Stimulated activated CD4-positive, alpha-beta T cell treated with anti-CD3 and anti-CD28 coated beads, Interleukin-4, amount 100 ng/mL, for 4 hours (primary cell): Measurements from ENCODE around the gene HASPIN.

Experiments
- DNase-seq, 2 experiments: peaks; one replicate each; pipeline ENCODE4 v3.0.0-alpha.2; 2020

The HASPIN gene

GRCh38 chr17:3723556-3724377 is at the start of gene HASPIN:
Gene HASPIN, plus strand, starts transcription at chr17:3723903. Its CDS starts 33 bp downstream, at chr17:3723936.
- DNase-seq: peak; percentile 89 to 94

DNA sequence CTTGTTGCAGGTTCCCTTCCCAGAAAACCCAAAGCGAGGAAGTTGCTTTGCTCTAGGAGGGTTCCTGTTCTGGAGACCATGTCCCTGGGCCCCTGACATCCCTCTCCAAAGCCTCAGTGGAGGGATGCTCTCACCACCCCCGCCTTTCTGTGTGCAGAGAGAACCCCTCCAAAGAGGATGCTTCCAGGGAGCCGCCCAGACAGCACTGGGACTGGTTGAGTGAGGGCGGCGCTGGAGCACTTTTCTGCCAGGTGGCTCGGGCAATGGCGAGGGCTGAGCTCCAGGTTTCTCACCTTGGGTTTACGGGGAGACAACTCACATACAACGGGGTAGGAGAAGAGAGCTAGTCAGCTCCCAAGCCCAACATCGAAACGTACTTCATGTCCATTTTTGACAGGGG is 47.8 kb upstream of the HASPIN start:
- no peak for DNase-seq

GRCh38 chr17:3678095-3678820 is 45.4 kb upstream of the HASPIN start:
- DNase-seq: no peak

DNA sequence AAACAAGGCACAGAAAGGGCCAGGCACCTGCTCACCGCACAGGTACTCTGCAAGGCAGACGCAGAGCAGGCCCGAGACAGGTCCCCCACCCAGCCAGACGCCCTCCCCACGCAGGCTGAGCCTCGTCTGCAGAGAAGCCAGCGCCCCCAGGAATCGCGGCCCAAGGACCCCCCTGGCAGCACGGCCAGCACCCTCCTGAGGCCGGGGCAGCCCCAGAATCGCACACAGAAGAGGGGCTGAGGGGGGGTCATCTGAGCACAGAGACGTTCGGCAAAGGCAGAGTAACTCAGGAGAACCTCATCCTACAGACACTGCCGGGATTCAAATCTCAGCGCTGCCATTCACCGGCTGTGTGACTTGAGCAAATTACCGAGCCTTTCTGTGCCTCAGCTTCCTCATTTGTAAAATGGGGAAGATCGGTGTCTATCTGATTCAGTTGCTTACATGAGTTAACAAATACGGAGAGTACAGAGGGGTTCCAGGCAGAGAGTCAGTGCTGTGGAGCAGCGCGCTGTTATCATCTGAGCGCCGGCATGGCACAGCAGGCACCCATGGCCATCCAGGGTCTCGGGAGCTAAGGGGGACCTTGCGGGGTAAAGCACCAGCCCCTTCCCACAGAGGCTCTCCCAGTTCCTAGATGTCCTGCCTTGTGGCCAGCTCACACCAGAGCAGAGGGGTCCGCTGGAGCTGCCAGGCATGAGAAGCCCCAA is 44.7 kb upstream of the HASPIN start:
- DNase-seq: no peak

- no peak for DNase-seq
Observed at GRCh38 chr17:3679531-3680126, 44.1 kb upstream of the HASPIN start.

GRCh38 chr17:3681057-3681456 is 42.6 kb upstream of the HASPIN start:
- DNase-seq: no peak

GRCh38 chr17:3681565-3681964 is 42.1 kb upstream of the HASPIN start:
- no peak for DNase-seq

GRCh38 chr17:3682033-3682432 is 41.7 kb upstream of the HASPIN start:
- no peak for DNase-seq

- peak; percentile 44 for DNase-seq
Observed at GRCh38 chr17:3683054-3683511, 40.6 kb upstream of the HASPIN start.

DNA sequence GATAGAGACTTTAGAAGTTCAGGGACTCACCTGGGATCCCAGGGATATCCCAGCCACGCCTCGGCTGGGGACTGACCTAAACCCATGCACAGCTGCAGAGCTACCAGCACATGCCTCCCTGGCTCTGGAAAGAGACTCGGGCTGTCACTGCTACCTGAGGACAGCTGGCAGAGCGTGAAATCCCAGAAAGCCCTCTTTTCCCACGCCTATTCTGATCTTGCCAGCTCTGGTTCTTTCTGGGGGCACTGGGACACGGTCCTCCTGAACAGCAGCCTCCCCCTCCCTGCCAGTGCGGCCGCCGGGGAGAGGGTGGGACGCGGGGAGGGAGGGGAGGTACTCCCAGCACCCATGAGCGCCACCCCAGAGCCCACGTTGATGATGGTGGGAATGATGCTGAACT is 38.5 kb upstream of the HASPIN start:
- DNase-seq: no peak

DNA sequence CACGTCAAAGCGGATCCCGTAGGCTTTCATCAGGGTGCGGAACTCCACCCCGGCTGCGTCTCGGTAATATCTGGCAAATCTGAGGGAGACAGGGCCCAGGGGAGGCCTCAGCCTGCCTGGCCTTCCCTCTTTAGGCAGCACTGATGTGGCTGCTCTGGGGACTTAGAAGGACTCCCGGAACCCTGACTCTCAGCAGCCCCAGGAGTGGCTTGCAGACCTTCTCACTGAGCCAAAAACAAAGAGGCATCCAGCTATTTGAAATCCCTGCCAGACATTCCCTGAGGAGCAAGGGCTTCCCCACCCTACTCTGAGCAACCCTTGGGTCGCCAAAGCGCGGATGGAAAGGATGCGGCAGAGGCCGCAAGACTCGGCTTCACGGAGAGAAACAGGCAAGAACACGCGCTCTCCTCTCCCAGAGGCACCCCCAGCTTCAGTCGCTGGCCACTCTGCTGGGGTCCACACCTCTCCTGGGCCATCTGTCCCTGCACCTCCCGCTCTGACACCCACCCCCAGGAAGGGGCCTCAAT is 35.6 kb upstream of the HASPIN start:
- DNase-seq: no peak

DNA sequence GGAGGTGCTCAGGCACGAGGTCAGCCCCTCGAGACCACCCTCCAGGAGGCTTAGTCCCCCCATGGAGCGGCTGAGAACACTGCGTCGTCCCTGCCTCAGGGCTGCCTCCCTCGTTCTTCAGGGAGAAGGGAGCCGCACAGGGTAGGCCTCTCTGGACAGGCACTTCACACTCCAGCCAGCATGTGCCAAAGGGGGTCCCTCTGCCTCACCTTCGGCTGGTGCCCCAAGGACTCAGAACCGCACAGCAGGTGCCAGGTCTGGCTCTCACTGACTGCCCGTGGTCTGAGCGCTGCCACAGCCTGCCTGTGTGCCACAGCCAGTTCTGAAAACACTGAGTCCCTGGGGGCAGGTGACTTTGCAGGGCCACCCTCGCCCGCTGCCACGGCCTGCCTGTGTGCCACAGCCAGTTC is 34.8 kb upstream of the HASPIN start:
- no peak for DNase-seq

- no peak for DNase-seq
Observed at GRCh38 chr17:3689262-3690093, 34.2 kb upstream of the HASPIN start.

- DNase-seq: no peak
Observed at GRCh38 chr17:3690094-3690715, 33.5 kb upstream of the HASPIN start.

GRCh38 chr17:3691617-3692067 is 32.1 kb upstream of the HASPIN start:
- DNase-seq: no peak

- DNase-seq: no peak
Observed at GRCh38 chr17:3692346-3692745, 31.4 kb upstream of the HASPIN start.

- no peak for DNase-seq
Observed at GRCh38 chr17:3693141-3693540, 30.6 kb upstream of the HASPIN start.

- DNase-seq: no peak
Observed at GRCh38 chr17:3693829-3694231, 29.9 kb upstream of the HASPIN start.

- DNase-seq: no peak
Observed at GRCh38 chr17:3695129-3695722, 28.5 kb upstream of the HASPIN start.

DNA sequence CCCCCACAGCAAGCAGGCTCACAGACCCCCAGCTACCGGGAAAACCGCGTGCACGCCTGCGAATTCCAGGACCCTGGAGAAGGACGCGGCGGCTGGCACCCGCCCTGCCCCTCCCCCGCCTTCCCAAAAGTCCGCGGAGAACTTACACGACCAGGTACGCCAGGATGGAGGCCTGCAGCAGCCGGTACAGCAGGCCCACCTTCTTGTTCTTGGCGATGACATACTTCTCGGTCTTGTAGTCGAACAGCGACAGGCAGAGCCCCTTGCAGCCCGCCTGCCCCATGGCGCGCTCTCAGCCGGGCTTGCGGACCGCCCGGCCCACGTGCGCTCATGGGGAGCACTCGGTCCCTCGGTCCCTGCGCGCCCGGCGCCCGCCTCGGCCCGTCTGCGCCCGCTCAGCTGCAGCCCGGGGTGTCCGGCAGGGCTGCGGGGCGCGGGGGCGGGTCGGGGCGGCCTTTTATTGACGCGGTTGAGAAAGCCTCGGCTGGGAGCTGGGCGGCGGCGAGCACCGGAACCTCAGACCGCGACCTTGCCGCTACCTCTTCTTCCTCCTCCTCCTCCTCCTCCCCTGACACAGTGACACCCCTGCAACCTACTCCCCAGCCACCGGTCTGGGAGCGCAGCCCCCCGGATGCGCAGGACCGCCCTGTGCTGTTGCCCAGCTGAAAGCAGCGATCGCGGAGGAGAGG is 27.8 kb upstream of the HASPIN start, which contains the start of gene P2RX5:
P2RX5 (minus strand) TSS at position 433 of the 689 bp plus-strand sequence; CDS start at position 283, 150 bp downstream.
- DNase-seq: peak; percentile 36
